GM12874 (cell line): Measurements from ENCODE around the gene CHST12.

ENCODE experiments used
- TF ChIP-seq, protein P1 (sequence below): IDR thresholded peaks from 2 replicates; pipeline ENCODE4 v1.5.1; 2011; ENCODE audit warnings: low read depth, mild to moderate bottlenecking, control low read depth, low read length, moderate library complexity; ENCODE audit not compliant: insufficient read depth

The CHST12 gene

DNA sequence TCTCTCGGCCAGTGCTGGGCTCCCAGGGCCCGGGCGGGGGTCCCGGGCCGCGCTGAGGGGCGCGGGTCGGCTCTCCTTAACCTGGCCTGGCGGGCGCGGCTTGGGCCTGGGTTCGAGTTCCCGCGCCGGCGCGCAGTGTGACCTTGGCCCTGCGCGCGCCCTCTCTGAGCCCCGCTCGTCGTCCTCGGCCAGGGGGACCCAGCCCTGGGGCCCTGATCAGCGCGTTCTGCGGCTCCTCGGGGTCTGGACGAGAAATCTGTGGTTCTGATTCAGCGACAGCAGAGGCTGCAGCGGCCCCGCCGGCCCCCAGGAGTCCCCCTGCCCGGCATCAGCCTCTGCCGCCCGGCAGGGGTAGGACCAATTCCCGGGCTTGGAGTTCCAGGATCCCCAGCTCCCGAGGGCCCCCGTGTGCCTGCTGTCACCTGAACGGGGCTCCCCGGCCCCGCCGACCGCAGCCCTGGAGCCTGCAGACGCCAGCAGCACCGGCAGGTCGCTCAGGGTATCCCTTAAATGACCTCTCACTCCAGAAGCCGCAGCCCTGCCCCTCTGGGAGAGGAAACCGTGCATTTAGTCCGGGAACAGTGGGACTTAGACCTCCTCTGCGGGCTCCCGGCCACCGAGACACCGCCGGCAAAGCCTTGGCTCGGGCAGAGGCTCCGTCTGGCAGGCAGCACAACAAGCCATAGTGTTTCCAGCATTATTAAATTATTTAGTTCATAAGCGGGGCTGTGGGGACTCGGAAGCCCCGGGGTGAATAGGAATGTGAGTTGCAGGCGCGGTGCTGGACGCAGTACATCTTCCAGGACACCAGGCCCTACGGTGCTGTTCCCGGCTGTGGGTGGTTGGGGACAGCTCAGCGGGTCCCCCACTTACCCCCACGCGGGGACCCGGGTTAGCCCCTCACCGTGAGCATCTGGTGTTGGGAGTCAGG, 572 bp downstream of the CHST12 start:
- TF ChIP-seq, protein P1, sequence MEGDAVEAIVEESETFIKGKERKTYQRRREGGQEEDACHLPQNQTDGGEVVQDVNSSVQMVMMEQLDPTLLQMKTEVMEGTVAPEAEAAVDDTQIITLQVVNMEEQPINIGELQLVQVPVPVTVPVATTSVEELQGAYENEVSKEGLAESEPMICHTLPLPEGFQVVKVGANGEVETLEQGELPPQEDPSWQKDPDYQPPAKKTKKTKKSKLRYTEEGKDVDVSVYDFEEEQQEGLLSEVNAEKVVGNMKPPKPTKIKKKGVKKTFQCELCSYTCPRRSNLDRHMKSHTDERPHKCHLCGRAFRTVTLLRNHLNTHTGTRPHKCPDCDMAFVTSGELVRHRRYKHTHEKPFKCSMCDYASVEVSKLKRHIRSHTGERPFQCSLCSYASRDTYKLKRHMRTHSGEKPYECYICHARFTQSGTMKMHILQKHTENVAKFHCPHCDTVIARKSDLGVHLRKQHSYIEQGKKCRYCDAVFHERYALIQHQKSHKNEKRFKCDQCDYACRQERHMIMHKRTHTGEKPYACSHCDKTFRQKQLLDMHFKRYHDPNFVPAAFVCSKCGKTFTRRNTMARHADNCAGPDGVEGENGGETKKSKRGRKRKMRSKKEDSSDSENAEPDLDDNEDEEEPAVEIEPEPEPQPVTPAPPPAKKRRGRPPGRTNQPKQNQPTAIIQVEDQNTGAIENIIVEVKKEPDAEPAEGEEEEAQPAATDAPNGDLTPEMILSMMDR, result no peak

DNA sequence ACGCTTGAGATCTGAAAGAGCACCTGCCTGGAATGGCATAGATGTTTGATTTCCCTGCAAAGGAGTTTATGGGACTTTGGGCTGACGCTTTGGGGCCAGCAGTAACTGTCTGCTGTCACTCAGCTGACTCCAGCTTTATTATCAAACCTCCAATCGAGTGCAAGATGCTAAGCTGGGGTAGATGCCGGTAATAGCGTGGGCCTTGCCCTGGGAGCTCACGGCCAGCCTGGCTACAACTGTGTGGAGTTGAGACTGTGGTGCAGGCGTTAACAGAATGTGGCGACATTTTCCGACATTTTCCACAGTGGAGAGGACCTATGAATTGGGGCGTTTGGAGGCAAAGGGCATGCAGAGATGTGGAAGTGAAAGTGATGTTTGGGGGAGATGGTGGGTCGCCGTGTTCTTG, 1.3 kb downstream of the CHST12 start:
- TF ChIP-seq, protein P1, result no peak

DNA sequence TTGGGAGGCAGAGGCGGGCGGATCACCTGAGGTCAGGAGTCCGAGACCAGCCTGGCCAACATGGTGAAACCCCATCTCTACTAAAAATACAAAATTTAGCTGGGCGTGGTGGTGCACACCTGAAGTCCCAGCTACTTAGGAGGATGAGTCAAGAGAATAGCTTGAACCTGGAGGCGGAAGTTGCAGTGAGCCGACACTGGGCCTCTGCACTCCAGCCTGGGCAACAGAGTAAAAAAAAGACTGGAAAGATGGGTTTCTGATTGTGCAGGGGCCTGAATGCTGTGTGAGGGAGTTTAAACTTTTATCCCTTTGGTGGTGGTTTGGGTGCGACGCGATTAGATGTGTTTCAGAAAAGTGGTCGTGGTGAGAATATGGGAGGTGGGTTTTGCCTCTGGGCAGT, 1.8 kb downstream of the CHST12 start:
- TF ChIP-seq, protein P1, result no peak

DNA sequence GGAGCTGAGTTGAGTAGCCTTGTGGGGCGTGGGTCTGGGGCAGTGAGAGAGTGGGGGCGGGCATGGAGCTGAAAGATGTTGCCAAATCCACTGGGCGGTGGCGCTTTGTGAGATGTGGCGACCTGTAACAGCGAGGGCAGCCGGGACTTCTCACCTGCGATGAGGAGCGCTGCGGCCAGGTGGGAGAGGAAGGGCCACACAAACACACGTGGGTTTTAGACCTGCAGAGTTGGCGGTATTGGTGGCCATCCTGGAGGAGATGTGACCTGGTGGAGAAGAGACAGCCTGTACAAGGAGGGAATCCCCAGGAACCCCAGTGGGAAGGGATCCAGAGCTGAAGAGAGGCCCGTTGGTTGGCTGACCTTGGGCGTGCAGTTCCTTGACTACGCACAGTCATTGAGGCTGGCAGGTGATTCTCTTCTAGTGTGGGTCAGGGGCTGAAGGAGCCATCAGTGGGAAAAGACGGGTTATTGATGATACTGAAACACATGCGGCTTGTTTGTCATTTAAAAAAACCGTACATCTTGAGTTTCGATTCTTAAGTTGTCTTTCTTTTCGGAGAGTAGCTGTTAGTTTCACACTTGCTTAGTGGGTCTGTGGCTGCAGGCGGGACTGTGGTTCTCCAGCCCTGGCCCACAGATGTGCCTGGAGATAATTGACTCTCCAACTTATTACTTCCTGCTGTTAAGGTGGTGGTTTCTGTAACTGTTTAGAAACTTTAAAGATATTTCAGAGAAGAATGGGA, 2.4 kb downstream of the CHST12 start:
- TF ChIP-seq, protein P1, result no peak

DNA sequence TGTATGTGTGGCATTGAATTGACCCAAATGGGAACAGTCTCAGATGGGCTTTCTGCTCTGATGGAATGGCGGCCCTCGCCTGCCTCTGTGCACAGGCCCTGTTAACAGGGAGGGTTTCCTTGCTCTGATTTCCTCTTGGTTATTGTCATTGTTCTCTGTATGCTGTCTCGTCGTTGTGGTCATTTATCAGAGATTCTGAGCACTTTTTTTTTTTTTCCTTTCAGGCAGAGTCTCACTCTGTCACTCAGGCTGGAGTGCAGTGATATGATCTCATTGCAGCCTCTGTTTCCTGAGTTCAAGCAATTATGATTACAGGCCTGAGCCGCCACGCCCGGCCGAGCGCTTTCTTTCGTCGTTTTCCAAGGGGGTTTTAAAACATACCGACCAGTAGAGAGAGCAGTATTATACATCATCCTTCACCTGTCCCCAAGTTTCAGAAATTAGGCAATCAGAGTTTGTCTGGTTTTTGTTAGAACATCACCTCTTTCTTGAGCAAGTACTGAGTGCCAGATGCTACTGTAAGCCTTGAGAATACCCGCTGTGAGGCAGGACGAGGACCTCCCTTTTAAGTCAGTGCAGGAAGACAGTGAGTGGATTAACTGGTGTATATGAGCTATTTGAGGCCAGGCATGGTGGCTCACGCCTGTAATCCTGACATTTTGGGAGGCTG, 6.5 kb downstream of the CHST12 start:
- TF ChIP-seq, protein P1, result no peak

DNA sequence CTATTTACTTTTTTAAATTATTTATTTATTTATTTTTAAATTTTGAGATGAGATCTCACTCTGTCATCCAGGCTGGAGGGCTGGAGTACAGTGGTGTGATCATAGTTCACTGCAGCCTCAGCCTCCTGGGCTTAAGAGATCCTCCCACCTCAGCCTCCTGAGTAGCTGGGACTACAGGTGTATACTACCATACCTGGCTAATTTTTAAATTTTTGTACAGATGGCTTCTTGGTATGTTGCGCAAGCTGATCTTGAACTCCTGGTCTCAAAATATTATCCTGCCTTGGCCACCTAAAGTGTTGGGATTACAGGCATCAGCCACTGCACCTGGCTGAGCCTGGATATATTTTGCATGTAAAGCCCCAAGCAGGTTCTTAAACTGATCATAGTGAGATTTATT, 7.6 kb downstream of the CHST12 start:
- TF ChIP-seq, protein P1, result no peak

DNA sequence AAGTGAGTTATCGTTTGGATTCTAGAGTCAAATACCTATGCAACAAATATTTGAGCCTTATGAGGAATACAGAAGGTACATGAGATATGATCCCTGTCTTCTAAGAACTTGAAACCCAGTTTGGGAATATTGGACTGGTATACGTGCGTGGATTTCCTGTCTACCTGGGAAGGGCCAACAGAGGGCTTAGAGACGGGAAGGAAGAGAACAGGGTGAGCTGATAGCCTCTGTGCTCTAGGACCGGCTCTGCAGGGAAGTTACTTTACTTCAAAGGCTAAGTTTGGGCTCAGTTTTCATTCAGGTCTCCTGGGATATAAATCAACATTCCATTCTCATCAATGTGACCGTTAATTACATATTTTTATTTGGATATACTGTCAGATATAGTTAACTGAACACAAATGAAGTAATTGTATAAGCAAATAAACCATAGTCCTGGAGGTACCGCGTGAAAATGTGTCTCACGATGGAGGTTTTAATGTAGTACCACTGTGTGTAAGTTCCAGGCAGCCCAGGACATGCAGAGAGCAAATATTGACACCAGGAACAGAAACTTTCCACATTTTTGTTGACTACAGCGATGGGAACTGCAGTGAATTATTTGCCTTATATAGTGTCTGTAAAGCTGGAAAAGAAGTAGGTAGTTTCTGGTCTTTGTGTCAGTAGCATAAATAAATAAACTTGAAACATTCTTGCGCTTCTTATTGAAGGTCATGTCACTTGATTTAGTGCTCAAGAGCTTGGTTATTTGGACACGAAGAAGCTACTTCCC, 8.6 kb downstream of the CHST12 start:
- TF ChIP-seq, protein P1, result no peak
